GM23338 (cell line): ENCODE measurements around the gene KCNS3. TPM values are rescaled to one million over a fixed set of nuclear protein-coding genes. Genes with fewer than 3 reads are reported as not detected.

Source experiments
- ATAC-seq: fragments of 200-7000 bp; cut with Tn5 transposase; 3 replicates; pipeline ENCODE4 v1.9.1; 2020
- DNase-seq: peaks from one replicate; pipeline ENCODE4 v3.0.0-alpha.2; 2015; ENCODE audit warnings: low spot score
- H2AFZ ChIP-seq: fragments of 200-600 bp; sonication (generic); 2 replicates; pipeline ENCODE4 v1.8.0; 2016; ENCODE audit warnings: antibody characterized with exemption, mild to moderate bottlenecking, moderate library complexity
- H3F3A ChIP-seq: fragments of 200-600 bp; sonication (generic); replicated peaks from 2 replicates; pipeline ENCODE4 v1.8.0; 2017; ENCODE audit warnings: antibody characterized with exemption, mixed run types, low read depth
- H3K27ac ChIP-seq: fragments of 200-600 bp; sonication (generic); 2 replicates; pipeline ENCODE4 v1.6.1; 2016; ENCODE audit warnings: low read depth
- H3K27me3 ChIP-seq: fragments of 200-600 bp; sonication (generic); 2 replicates; pipeline ENCODE4 v1.8.0; 2016; ENCODE audit warnings: mild to moderate bottlenecking, mixed run types, moderate library complexity; ENCODE audit not compliant: insufficient read depth
- H3K36me3 ChIP-seq: fragments of 200-600 bp; sonication (generic); 2 replicates; pipeline ENCODE4 v1.8.0; 2016; ENCODE audit warnings: mild to moderate bottlenecking; ENCODE audit not compliant: insufficient read depth
- H3K4me1 ChIP-seq: fragments of 200-600 bp; sonication (generic); 2 replicates; pipeline ENCODE4 v1.8.0; 2016; ENCODE audit warnings: mild to moderate bottlenecking, moderate library complexity; ENCODE audit not compliant: insufficient read depth
- H3K4me2 ChIP-seq: fragments of 200-600 bp; sonication (generic); 2 replicates; pipeline ENCODE4 v1.7.1; 2017; ENCODE audit warnings: mixed run types
- H3K4me3 ChIP-seq: fragments of 200-600 bp; sonication (generic); 2 replicates; pipeline ENCODE4 v1.6.1; 2016; ENCODE audit warnings: mixed run types
- H3K79me2 ChIP-seq: fragments of 200-600 bp; sonication (generic); replicated peaks from 2 replicates; pipeline ENCODE4 v1.8.0; 2017; ENCODE audit warnings: mild to moderate bottlenecking; ENCODE audit not compliant: insufficient read depth
- H3K9me2 ChIP-seq: fragments of 200-600 bp; sonication (generic); 2 replicates; pipeline ENCODE4 v1.8.0; 2017; ENCODE audit not compliant: insufficient read depth
- H4K20me1 ChIP-seq: fragments of 200-600 bp; sonication (generic); replicated peaks from 2 replicates; pipeline ENCODE4 v1.8.0; 2017; ENCODE audit warnings: mild to moderate bottlenecking; ENCODE audit not compliant: insufficient read depth
- H3K27ac Mint-ChIP-seq: 2 replicates; pipeline ENCODE4 v1.8.0; 2020; ENCODE audit warnings: inconsistent platforms, mild to moderate bottlenecking, moderate library complexity, mixed read lengths
- H3K27me3 Mint-ChIP-seq: 3 replicates; pipeline ENCODE4 v1.8.0; 2022; ENCODE audit warnings: low read depth, mild to moderate bottlenecking, moderate library complexity, mixed read lengths, inconsistent platforms; ENCODE audit not compliant: insufficient read depth, poor library complexity
- H3K36me3 Mint-ChIP-seq: 3 replicates; pipeline ENCODE4 v1.8.0; 2021; ENCODE audit warnings: low read depth, mild to moderate bottlenecking, inconsistent platforms, moderate library complexity, mixed read lengths
- H3K4me1 Mint-ChIP-seq: 3 replicates; pipeline ENCODE4 v1.8.0; 2020; ENCODE audit warnings: mild to moderate bottlenecking, inconsistent platforms, mixed read lengths
- H3K4me3 Mint-ChIP-seq: 3 replicates; pipeline ENCODE4 v1.8.0; 2021; ENCODE audit warnings: moderate library complexity, mild to moderate bottlenecking, inconsistent platforms, mixed read lengths
- H3K9me3 Mint-ChIP-seq: 3 replicates; pipeline ENCODE4 v1.8.0; 2020; ENCODE audit warnings: moderate library complexity, mild to moderate bottlenecking, inconsistent platforms, mixed read lengths
- CREB1 ChIP-seq: fragments of 250-450 bp; sonication (Bioruptor Pico); IDR thresholded peaks from 2 replicates; pipeline ENCODE4 v1.5.0; 2020; ENCODE audit warnings: low read depth, mild to moderate bottlenecking, moderate library complexity
- CTCF ChIP-seq, 2 experiments: fragments of 200-600 bp in 1 of 2; sonication (generic) in 1 of 2; conservative IDR thresholded peaks; 2 replicates each; pipeline versions ENCODE4 v1.5.1 to v1.6.1; 2016 to 2017; ENCODE audit warnings: antibody characterized with exemption in 2 of 2, low read depth in 2 of 2, mild to moderate bottlenecking in 2 of 2, moderate library complexity in 1 of 2
- EZH2 ChIP-seq: fragments of 200-600 bp; sonication (generic); IDR thresholded peaks from one replicate; pipeline ENCODE4 v1.8.0; 2017; ENCODE audit warnings: antibody characterized with exemption, mild to moderate bottlenecking, low read depth; ENCODE audit not compliant: unreplicated experiment
- NANOG ChIP-seq: IDR thresholded peaks from 2 replicates; pipeline ENCODE4 v1.6.1; 2016; ENCODE audit warnings: antibody characterized with exemption, borderline replicate concordance
- POLR2AphosphoS5 ChIP-seq: IDR thresholded peaks from 2 replicates; pipeline ENCODE4 v1.6.1; 2016; ENCODE audit warnings: antibody characterized with exemption, low read depth
- REST ChIP-seq: IDR thresholded peaks from one replicate; pipeline ENCODE4 v1.6.1; 2018; ENCODE audit warnings: antibody characterized with exemption; ENCODE audit not compliant: unreplicated experiment
- ZNF462 ChIP-seq: fragments of 250-450 bp; sonication (Bioruptor Pico); IDR thresholded peaks from 2 replicates; pipeline ENCODE4 v1.5.0; 2020; ENCODE audit warnings: mild to moderate bottlenecking, moderate library complexity
- polyA plus RNA-seq: library from polyadenylated mRNA; unstranded; fragments of >200 nt; fragmentation: Nextera tagmentation; extraction: Ambion mirVana; gene quantifications from 2 replicates; pipeline ENCODE4 v1.2.1, GENCODE V29; 2016
- total RNA-seq: library from RNA; depleted of rRNA; stranded (reverse); fragments of >200 nt; shearing (Covaris generic); gene quantifications from 2 replicates; pipeline ENCODE4 v1.2.3, GENCODE V29; 2014

The KCNS3 gene
- total and polyA plus RNA-seq, 2 experiments from 2014 or later: 23.2 to 80.0 TPM

GRCh38 chr2:17858064-17858463, 20.4 kb upstream of the KCNS3 start:
- no peak for ATAC-seq
- Mint-ChIP-seq H3K36me3 (no peaks in the 10 kb centered on the region), H3K27ac (no peak overlapping the region), H3K4me3 (no peak overlapping the region), H3K9me3 (no peaks in the 10 kb centered on the region), H3K27me3 (peaks cover 3% of the 10 kb centered on the region), H3K4me1 (no peaks in the 10 kb centered on the region; the same call in 2 of the 3 replicates)
- H2AFZ ChIP-seq: no peak overlapping the region
- no peak for DNase-seq
- H3K27me3 ChIP-seq: no peaks in the 10 kb centered on the region
- no peak for TF ChIP-seq EZH2
- H3K36me3 ChIP-seq: no peaks in the 10 kb centered on the region
- no peak overlapping the region for H3K4me2 ChIP-seq
- no peaks in the 10 kb centered on the region for H3K79me2 ChIP-seq
- no peak overlapping the region for H3K27ac ChIP-seq
- H3K9me2 ChIP-seq: no peaks in the 10 kb centered on the region
- H3K4me1 ChIP-seq: no peaks in the 10 kb centered on the region
- H3F3A ChIP-seq: no peaks in the 10 kb centered on the region
- H4K20me1 ChIP-seq: no peaks in the 10 kb centered on the region; the same call in 1 of the 2 replicates
- H3K4me3 ChIP-seq: no peak overlapping the region

- H2AFZ ChIP-seq: 0 out of 2 replicates have a peak overlapping the region, but pooled peaks have one; percentile 59
- no peaks in the 10 kb centered on the region for H3K9me2 ChIP-seq
- H3K36me3 Mint-ChIP-seq: no peaks in the 10 kb centered on the region
- no peaks in the 10 kb centered on the region for H3K79me2 ChIP-seq
- H3K4me1 ChIP-seq: no peaks in the 10 kb centered on the region
- H3K4me2 ChIP-seq: no peak overlapping the region
- TF ChIP-seq CTCF (conservative IDR thresholded peaks at IDR 0.05; ENCODE audit: low read depth in 2 of 2) (no peak), REST (no peak), CREB1 (CRISPR knock-in tag) (no peak), NANOG (no peak), POLR2AphosphoS5 (no peak), EZH2 (no peak), ZNF462 (CRISPR knock-in tag) (no peak)
- H3K27me3 ChIP-seq: no peaks in the 10 kb centered on the region
- no peaks in the 10 kb centered on the region for H3K9me3 Mint-ChIP-seq
- peaks cover 3% of the 10 kb centered on the region for H3K27me3 Mint-ChIP-seq
- H3F3A ChIP-seq: no peaks in the 10 kb centered on the region
- H3K4me1 Mint-ChIP-seq: no peaks in the 10 kb centered on the region
- H3K27ac ChIP-seq: no peak overlapping the region
- no peak overlapping the region for H3K4me3 Mint-ChIP-seq
- H3K27ac Mint-ChIP-seq: no peak overlapping the region
- H4K20me1 ChIP-seq: no peaks in the 10 kb centered on the region; the same call in 1 of the 2 replicates
- no peak for DNase-seq
- H3K36me3 ChIP-seq: no peaks in the 10 kb centered on the region
- no peak for ATAC-seq
- H3K4me3 ChIP-seq: no peak overlapping the region
Measured at GRCh38 chr2:17863539-17863938, 14.9 kb upstream of the KCNS3 start.
